IMR-90 (cell line): ENCODE results near the gene RASSF4. TPM values are rescaled to one million over a fixed set of nuclear protein-coding genes. Genes with fewer than 3 reads are reported as not detected.
A peak's percentile ranks its signal among the peaks of the same experiment; 100 is the strongest.

Experiments used
- ATAC-seq: fragments of 200-7000 bp; cut with Tn5 transposase; 2 replicates; pipeline ENCODE4 v1.9.1; 2020; ENCODE audit warnings: low read depth, mild to moderate bottlenecking, moderate library complexity
- BruUV-seq: library from RNA; stranded (reverse); fragments of 400-500 nt; replicated peaks from 2 replicates; lab custom pipeline; 2021; lab: Mats Ljungman, UMichigan
- CTCF ChIA-PET: fragments of 300-600 bp; formaldehyde crosslinking; extraction: SDS; loops from one replicate; lab custom pipeline; 2021; ENCODE audit warnings: antibody characterized with exemption; lab: Yijun Ruan, JAX
- POLR2A ChIA-PET: fragments of 300-600 bp; sonication (Branson Sonifier 250); formaldehyde crosslinking; loops from one replicate; lab custom pipeline; 2022; ENCODE audit warnings: antibody characterized with exemption; ENCODE audit not compliant: unreplicated experiment; lab: Charles Lee
- DNase-seq: peaks from one replicate; pipeline ENCODE4 v3.0.0; 2013
- H2AFZ ChIP-seq: replicated peaks from 2 replicates; pipeline ENCODE3; 2013; ENCODE audit warnings: low read length, mild to moderate bottlenecking; ENCODE audit not compliant: poor library complexity
- H2AK5ac ChIP-seq: 2 replicates; pipeline ENCODE4 v1.6.1; 2013; ENCODE audit warnings: low read depth, low read length, inconsistent platforms
- H2AK9ac ChIP-seq: replicated peaks from 2 replicates; pipeline ENCODE3; 2013; ENCODE audit warnings: mild to moderate bottlenecking, low read depth, low read length, moderate library complexity; ENCODE audit not compliant: poor library complexity
- H2BK120ac ChIP-seq: 2 replicates; pipeline ENCODE4 v1.6.1; 2013; ENCODE audit warnings: low read depth, low read length, inconsistent platforms
- H2BK15ac ChIP-seq: 3 replicates; pipeline ENCODE4 v1.6.1; 2013; ENCODE audit warnings: low read depth, low read length, inconsistent platforms
- H2BK20ac ChIP-seq: 2 replicates; pipeline ENCODE4 v1.6.1; 2013; ENCODE audit warnings: low read depth, mild to moderate bottlenecking, inconsistent platforms, low read length, moderate library complexity
- H2BK5ac ChIP-seq: 2 replicates; pipeline ENCODE4 v1.6.1; 2013; ENCODE audit warnings: mild to moderate bottlenecking, low read depth, low read length, inconsistent platforms; ENCODE audit not compliant: poor library complexity, severe bottlenecking
- H3K14ac ChIP-seq: replicated peaks from 2 replicates; pipeline ENCODE4 v1.6.1; 2013; ENCODE audit warnings: low read depth, low read length, inconsistent platforms
- H3K18ac ChIP-seq: 2 replicates; pipeline ENCODE4 v1.6.1; 2013; ENCODE audit warnings: low read depth, low read length, control low read depth
- H3K23ac ChIP-seq: 2 replicates; pipeline ENCODE4 v1.6.1; 2013; ENCODE audit warnings: low read depth, low read length, inconsistent platforms
- H3K27ac ChIP-seq: 2 replicates; pipeline ENCODE4 v1.5.1; 2013; ENCODE audit warnings: mild to moderate bottlenecking, control low read depth, low read length; ENCODE audit not compliant: insufficient read depth
- H3K27me3 ChIP-seq: 2 replicates; pipeline ENCODE4 v1.6.1; 2013; ENCODE audit warnings: low read length; ENCODE audit not compliant: control insufficient read depth, insufficient read depth
- H3K36me3 ChIP-seq: 2 replicates; pipeline ENCODE4 v1.6.1; 2013; ENCODE audit warnings: low read length, mixed read lengths; ENCODE audit not compliant: control insufficient read depth, insufficient read depth
- H3K4ac ChIP-seq: 2 replicates; pipeline ENCODE4 v1.6.1; 2013; ENCODE audit warnings: low read depth, low read length, inconsistent platforms
- H3K4me1 ChIP-seq: 2 replicates; pipeline ENCODE4 v1.6.1; 2013; ENCODE audit warnings: low read length, mixed read lengths; ENCODE audit not compliant: control insufficient read depth, insufficient read depth
- H3K4me2 ChIP-seq: 2 replicates; pipeline ENCODE4 v1.6.1; 2013; ENCODE audit warnings: low read depth, mild to moderate bottlenecking, control low read depth, low read length, moderate library complexity
- H3K4me3 ChIP-seq: 2 replicates; pipeline ENCODE4 v1.5.1; 2013; ENCODE audit warnings: low read depth, mild to moderate bottlenecking, control low read depth, low read length, moderate library complexity; ENCODE audit not compliant: insufficient read depth
- H3K56ac ChIP-seq: 2 replicates; pipeline ENCODE4 v1.6.1; 2013; ENCODE audit warnings: low read length, inconsistent platforms; ENCODE audit not compliant: insufficient read depth; ENCODE audit errors: extremely low read depth
- H3K79me1 ChIP-seq, 2 experiments: 2 replicates each; pipeline ENCODE4 v1.6.1; 2013; ENCODE audit warnings: low read length in 2 of 2, inconsistent platforms in 1 of 2, low read depth in 1 of 2
- H3K9ac ChIP-seq: 2 replicates; pipeline ENCODE4 v1.6.1; 2013; ENCODE audit warnings: low read depth, low read length, control low read depth
- H3K9me1 ChIP-seq: 2 replicates; pipeline ENCODE4 v1.6.1; 2013; ENCODE audit warnings: low read length, inconsistent platforms; ENCODE audit not compliant: insufficient read depth
- H3K9me3 ChIP-seq: 2 replicates; pipeline ENCODE4 v1.6.1; 2013; ENCODE audit warnings: low read length; ENCODE audit not compliant: control insufficient read depth, insufficient read depth
- H4K20me1 ChIP-seq: 2 replicates; pipeline ENCODE4 v1.6.1; 2013; ENCODE audit warnings: low read length, inconsistent platforms; ENCODE audit not compliant: insufficient read depth
- H4K5ac ChIP-seq: 2 replicates; pipeline ENCODE4 v1.6.1; 2013; ENCODE audit warnings: mild to moderate bottlenecking, low read depth, low read length, control low read depth
- H4K8ac ChIP-seq, 2 experiments: 2 replicates each; pipeline ENCODE4 v1.6.1; 2013; ENCODE audit warnings: low read depth in 2 of 2, low read length in 2 of 2, control low read depth in 1 of 2, inconsistent platforms in 1 of 2
- H4K91ac ChIP-seq: 2 replicates; pipeline ENCODE4 v1.6.1; 2013; ENCODE audit warnings: low read depth, low read length, inconsistent platforms; ENCODE audit not compliant: insufficient read depth
- BHLHE40 ChIP-seq: fragments of 150-350 bp; IDR thresholded peaks from 2 replicates; pipeline ENCODE4 v1.6.1; 2016; ENCODE audit warnings: mild to moderate bottlenecking, low read depth, low read length
- CEBPB ChIP-seq: IDR thresholded peaks from 2 replicates; pipeline ENCODE4 v1.6.1; 2012; ENCODE audit warnings: low read depth, low read length, improper control_type of control experiment
- CHD1 ChIP-seq: IDR thresholded peaks from 2 replicates; pipeline ENCODE4 v1.6.1; 2012; ENCODE audit warnings: low read depth, low read length, improper control_type of control experiment
- FOS ChIP-seq: fragments of 150-350 bp; IDR thresholded peaks from 2 replicates; pipeline ENCODE4 v1.6.1; 2016; ENCODE audit warnings: low read depth, low read length
- MXI1 ChIP-seq: IDR thresholded peaks from 2 replicates; pipeline ENCODE4 v1.6.1; 2012; ENCODE audit warnings: low read depth, mild to moderate bottlenecking, low read length, moderate library complexity, borderline replicate concordance
- NFE2L2 ChIP-seq: fragments of 150-350 bp; IDR thresholded peaks from 2 replicates; pipeline ENCODE4 v1.6.1; 2016; ENCODE audit warnings: low read depth, mild to moderate bottlenecking, low read length
- POLR2A ChIP-seq: IDR thresholded peaks from 2 replicates; pipeline ENCODE4 v1.6.1; 2012; ENCODE audit warnings: mild to moderate bottlenecking, low read depth, low read length
- RAD21 ChIP-seq: IDR thresholded peaks from 2 replicates; pipeline ENCODE4 v1.6.1; 2012; ENCODE audit warnings: low read length, improper control_type of control experiment
- RCOR1 ChIP-seq: IDR thresholded peaks from 2 replicates; pipeline ENCODE4 v1.6.1; 2012; ENCODE audit warnings: mild to moderate bottlenecking, low read length, improper control_type of control experiment; ENCODE audit not compliant: insufficient replicate concordance
- RFX5 ChIP-seq: IDR thresholded peaks from 2 replicates; pipeline ENCODE4 v1.8.0; 2012; ENCODE audit warnings: low read depth, mild to moderate bottlenecking, low read length, moderate library complexity
- WGBS, 2 experiments: methylation state at CpG; one replicate each; pipeline versions ENCODE4 v1.1.5 to v1.1.7; 2013; ENCODE audit warnings: missing lambda C conversion rate in 2 of 2; ENCODE audit not compliant: insufficient read length in 1 of 2; ENCODE audit errors: extremely low coverage in 2 of 2; 5-methylcytosine and 5-hydroxymethylcytosine counted together
- dilution Hi-C: fragments of 300-500 bp; cut with HindIII; formaldehyde crosslinking; loops from one replicate; pipeline ENCODE4 v1.14.3; 2018; ENCODE audit warnings: low sequenced_read_pairs; ENCODE audit not compliant: unreplicated experiment
- in situ Hi-C: fragments of 300-500 bp; cut with MboI; formaldehyde crosslinking; loops from 3 replicates; pipeline ENCODE4 v1.14.3; 2019; ENCODE audit warnings: low sequenced_read_pairs, inconsistent platforms, mixed read lengths
- intact Hi-C: fragments of 100-400 bp; cut with micrococcal nuclease; formaldehyde crosslinking; loops from 2 replicates; pipeline ENCODE4 v1.10.0; 2022
- polyA plus RNA-seq, 3 experiments: library from polyadenylated mRNA; depleted of rRNA; stranded (reverse); fragments of >200 nt; gene quantifications; 2 replicates each; pipeline ENCODE4 v1.2.3, GENCODE V29; 2012; ENCODE audit warnings: low replicate concordance in 1 of 3
- total RNA-seq: library from RNA; depleted of rRNA; stranded (reverse); fragments of >200 nt; gene quantifications from 2 replicates; pipeline ENCODE4 v1.2.3, GENCODE V29; 2012

RASSF4 gene
- total and polyA plus RNA-seq, 2 of the 4 experiments (the other 2 are of a cell fraction) = 5.9 to 8.6 TPM

DNA sequence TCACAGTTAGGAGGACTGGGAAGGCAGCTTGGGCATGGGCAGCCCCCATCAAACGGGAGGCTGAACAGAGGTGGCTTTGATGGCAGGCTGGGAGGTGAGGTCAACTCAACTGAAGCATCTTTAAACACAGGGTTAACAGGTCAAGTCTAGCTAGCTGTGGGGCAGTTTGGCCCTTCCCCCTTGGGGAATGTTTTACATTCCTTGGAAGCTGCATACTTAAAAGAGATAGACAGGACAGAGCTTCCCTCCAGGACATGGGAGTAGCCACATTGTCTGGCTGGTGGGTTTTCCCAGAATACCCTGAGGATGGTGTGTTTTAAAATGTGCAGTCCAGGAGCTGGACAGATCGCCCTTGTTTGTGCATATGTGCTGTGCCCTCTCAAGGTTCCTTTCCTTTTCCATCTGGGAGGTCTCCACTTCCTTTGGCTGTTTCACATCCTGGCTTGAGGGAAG is 6.8 kb upstream of the RASSF4 start:
- Histone ChIP-seq H3K27me3 (no peaks in the 10 kb centered on the region), H3K9ac (0 out of 2 replicates have a peak overlapping the region, but pooled peaks have one; percentile 15), H4K91ac (no peak overlapping the region), H3K23ac (no peak overlapping the region; the same call in 1 of the 2 replicates), H2BK5ac (no peak overlapping the region), H4K20me1 (no peaks in the 10 kb centered on the region), H3K36me3 (peaks cover 8% of the 10 kb centered on the region; the same call in 1 of the 2 replicates), H2BK20ac (no peak overlapping the region; the same call in 1 of the 2 replicates), H2AK5ac (no peak overlapping the region), H3K4me1 (peaks cover 9% of the 10 kb centered on the region), H3K4ac (0 out of 2 replicates have a peak overlapping the region, but pooled peaks have one; percentile 23), H3K9me3 (peaks cover 2% of the 10 kb centered on the region; the same call in 1 of the 2 replicates), H3K27ac (no peak overlapping the region), H3K18ac (peak overlapping the region; percentile 22; the same call in 1 of the 2 replicates), H3K79me1 (peaks cover 11% of the 10 kb centered on the region in 2 experiments; a peak in 3 of 4 replicates), H4K5ac (no peak overlapping the region), H2AFZ (no peak overlapping the region), H2BK15ac (no peak overlapping the region), H3K56ac (no peak overlapping the region), H3K9me1 (peaks cover 9% of the 10 kb centered on the region), H3K4me2 (no peak overlapping the region), H3K14ac (peak overlapping the region; percentile 52), H2AK9ac (no peak overlapping the region), H2BK120ac (peak overlapping the region; percentile 14; the same call in 1 of the 2 replicates), H3K4me3 (no peak overlapping the region), H4K8ac (no peak overlapping the region)
- BruUV-seq = no TSS peak
- ChIA-PET CTCF (no interaction called here), POLR2A (no interaction called here)
- dilution Hi-C loops = no loop called here
- DNase-seq (no peak), ATAC-seq (peak; percentile 80)
- WGBS, 2 experiments = 20% methylated on average over 1 of the region's 2 CpGs; no CpG with 5 or more reads in 1 of the 2 experiments
- intact Hi-C loops = no loop called here
- in situ Hi-C loops = no loop called here
- TF ChIP-seq CEBPB (no peak), NFE2L2 (no peak), CHD1 (no peak), FOS (no peak), RCOR1 (no peak), POLR2A (no peak), BHLHE40 (no peak), RFX5 (no peak), RAD21 (no peak), MXI1 (no peak)
